Aorta (tissue), 5 donors: ENCODE measurements around the gene SLC16A3. TPM values are rescaled to one million over a fixed set of nuclear protein-coding genes. Genes with fewer than 3 reads are reported as not detected.

ENCODE experiments used
- ATAC-seq: fragments of 200-7000 bp; cut with Tn5 transposase; one replicate; pipeline ENCODE4 v1.9.1; 2022; ENCODE audit warnings: moderate library complexity; ENCODE audit not compliant: low FRiP score
- DNase-seq, 2 donors: peaks; one replicate each; pipeline ENCODE4 v3.0.0-alpha.2; 2020
- H3K27ac ChIP-seq, 2 donors: one replicate each; pipeline ENCODE4 v1.5.1; 2013; ENCODE audit warnings: low read length in 2 of 2, mild to moderate bottlenecking in 2 of 2, moderate library complexity in 2 of 2, control low read depth in 1 of 2, inconsistent platforms in 1 of 2, low read depth in 1 of 2
- H3K27me3 ChIP-seq, 2 donors: one replicate each; pipeline ENCODE4 v1.6.1; 2013; ENCODE audit warnings: control low read depth in 1 of 2, low read length in 1 of 2, mild to moderate bottlenecking in 1 of 2, moderate library complexity in 1 of 2; ENCODE audit not compliant: insufficient read depth in 2 of 2, control insufficient read depth in 1 of 2
- H3K36me3 ChIP-seq, 2 donors: one replicate each; pipeline ENCODE4 v1.6.1; 2013; ENCODE audit warnings: control low read depth in 1 of 2, low read length in 1 of 2, mild to moderate bottlenecking in 1 of 2; ENCODE audit not compliant: insufficient read depth in 2 of 2, control insufficient read depth in 1 of 2
- H3K4me1 ChIP-seq, 2 donors: one replicate each; pipeline ENCODE4 v1.6.1; 2013; ENCODE audit warnings: low read length in 2 of 2, control low read depth in 1 of 2, mild to moderate bottlenecking in 1 of 2, moderate library complexity in 1 of 2; ENCODE audit not compliant: insufficient read depth in 2 of 2, control insufficient read depth in 1 of 2
- H3K4me3 ChIP-seq, 2 donors: one replicate each; pipeline ENCODE4 v1.5.1; 2013; ENCODE audit warnings: low read length in 2 of 2, control low read depth in 1 of 2, mild to moderate bottlenecking in 1 of 2
- H3K9me3 ChIP-seq: one replicate; pipeline ENCODE4 v1.6.1; 2013; ENCODE audit warnings: mild to moderate bottlenecking, low read length; ENCODE audit not compliant: control insufficient read depth
- WGBS, 2 donors: extraction: QIAGEN DNeasy Blood & Tissue Kit; methylation state at CpG; one replicate each; pipeline ENCODE4 v1.1.7; 2013; 5-methylcytosine and 5-hydroxymethylcytosine counted together
- intact Hi-C, 2 donors: fragments of 100-400 bp; cut with DNase I; formaldehyde crosslinking; loops; one replicate each; pipeline versions ENCODE4 v1.14.2 to v1.15.0; 2022
- polyA plus RNA-seq, 2 donors: library from polyadenylated mRNA; stranded (reverse); fragments of 200-250 nt; gene quantifications; one replicate each; pipeline ENCODE4 v1.2.3, GENCODE V29; 2013
- total RNA-seq, 2 donors: library from RNA; stranded (reverse); fragmentation: NEBNext Ultra II Directional; extraction: Animal tissue kit (Norgen Biotek cat#: 25700); gene quantifications; one replicate each; pipeline ENCODE4 v1.2.1, GENCODE V29; 2021
- donor health status: healthy with polysubstance abuse.
- donor health status: Bipolar disorder and iron deficiency.
- donor health status: DM: no; HTN: no; CAD: no.
- donor health status: DM: no; HTN: no; CAD: no.
- donor health status: DM: yes; HTN: yes; CAD: no.

Gene SLC16A3
- total and polyA plus RNA-seq, 4 donors = 7.6 to 96.9 (median 38.0) TPM

DNA sequence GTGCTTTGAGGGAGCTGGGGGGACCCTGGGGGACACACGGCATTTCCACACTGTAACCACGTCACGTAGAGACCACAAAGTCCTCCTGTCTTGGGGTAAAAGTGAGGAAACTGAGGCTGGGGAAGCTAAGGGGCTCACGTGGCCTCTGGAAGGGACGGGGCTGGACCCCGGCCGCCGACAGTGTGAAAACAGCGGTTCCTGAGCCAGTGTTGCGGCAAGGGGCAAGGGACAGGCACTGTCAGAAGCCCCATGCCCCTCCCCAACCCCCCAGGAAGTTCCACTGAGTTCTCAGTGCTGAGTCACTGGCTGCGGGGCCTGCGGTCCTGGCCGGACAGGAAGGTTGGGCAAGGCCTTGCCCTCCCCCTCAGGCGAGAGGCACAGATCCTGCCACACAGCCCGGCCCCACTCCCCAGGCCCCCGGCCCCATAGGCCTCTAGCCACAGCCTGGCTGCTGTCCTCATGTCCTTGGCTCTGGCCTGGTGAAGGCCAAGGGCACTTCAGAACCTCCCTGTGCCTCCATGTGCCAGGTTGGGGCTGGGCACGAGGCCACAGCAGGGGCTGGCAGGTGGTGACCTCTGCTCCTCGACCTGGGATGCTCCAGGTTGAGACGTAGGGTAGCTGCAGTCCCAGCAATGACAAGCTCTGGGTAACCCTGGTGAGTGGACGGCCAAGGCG is 11.2 kb upstream of the SLC16A3 start:
- H3K4me1 ChIP-seq = no peaks in the 10 kb centered on the region
- no peaks in the 10 kb centered on the region for H3K36me3 ChIP-seq
- DNase-seq (peak; percentile 92 to 94), ATAC-seq (peak; percentile 63)
- peak overlapping the region in 1 of 2 donors; percentile 41 for H3K27ac ChIP-seq
- intact Hi-C loops = no loop called here
- H3K9me3 ChIP-seq = no peaks in the 10 kb centered on the region
- 53 to 65% methylated on average over 19 to 21 of the region's 21 CpGs for WGBS, 2 donors
- H3K27me3 ChIP-seq = no peaks in the 10 kb centered on the region
- no peak overlapping the region for H3K4me3 ChIP-seq

DNA sequence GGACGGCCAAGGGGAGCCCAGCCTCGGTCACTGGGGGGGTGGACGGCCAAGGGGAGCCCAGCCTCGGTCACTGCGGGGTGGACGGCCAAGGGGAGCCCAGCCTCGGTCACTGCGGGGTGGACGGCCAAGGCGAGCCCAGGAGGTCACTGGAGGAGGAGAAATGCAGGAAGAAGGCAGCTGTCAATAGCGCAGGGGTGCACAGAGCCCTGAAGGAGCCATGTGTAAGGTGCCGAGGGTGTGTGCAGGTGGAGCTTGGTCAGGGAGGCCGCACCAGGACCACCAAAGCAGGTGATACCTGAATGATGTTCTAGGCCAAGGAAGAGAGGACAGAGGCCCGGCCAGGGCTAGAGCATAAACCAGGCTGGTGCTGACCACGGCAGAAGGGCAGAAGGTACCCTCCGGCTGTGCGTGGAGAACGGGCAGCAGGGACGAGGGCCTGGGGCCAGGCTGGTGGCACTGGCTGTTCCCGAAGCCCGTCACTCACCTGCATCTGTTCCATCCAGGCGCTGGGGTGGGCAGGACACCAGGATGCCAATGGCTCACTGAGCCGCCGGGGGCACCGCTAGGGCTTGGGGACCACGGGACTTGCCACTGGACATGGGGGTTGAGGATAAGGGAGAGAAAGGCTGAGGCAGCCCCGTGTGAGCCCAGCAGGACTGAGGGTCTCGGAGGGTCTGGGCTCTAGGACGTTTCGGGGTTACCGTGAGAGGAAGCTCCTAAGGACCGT is 10.3 kb upstream of the SLC16A3 start:
- Histone ChIP-seq H3K27ac (no peak overlapping the region), H3K4me1 (no peaks in the 10 kb centered on the region), H3K4me3 (no peak overlapping the region), H3K9me3 (no peaks in the 10 kb centered on the region), H3K27me3 (no peaks in the 10 kb centered on the region), H3K36me3 (no peaks in the 10 kb centered on the region)
- ATAC-seq (no peak), DNase-seq (peak; percentile 52 to 67)
- 92 to 95% methylated on average over 30 to 32 of the region's 32 CpGs for whole genome bisulfite sequencing, 2 donors
- intact Hi-C loops = no loop called here

GRCh38 chr17:82219083-82219482 is 9.8 kb upstream of the SLC16A3 start:
- intact Hi-C loops = no loop called here
- Histone ChIP-seq H3K4me3 (no peak overlapping the region), H3K27ac (no peak overlapping the region), H3K9me3 (no peaks in the 10 kb centered on the region), H3K36me3 (no peaks in the 10 kb centered on the region), H3K27me3 (no peaks in the 10 kb centered on the region), H3K4me1 (no peaks in the 10 kb centered on the region)
- ATAC-seq (no peak), DNase-seq (no peak)
- WGBS, 2 donors = 88 to 93% methylated on average over 5 to 7 of the region's 7 CpGs

DNA sequence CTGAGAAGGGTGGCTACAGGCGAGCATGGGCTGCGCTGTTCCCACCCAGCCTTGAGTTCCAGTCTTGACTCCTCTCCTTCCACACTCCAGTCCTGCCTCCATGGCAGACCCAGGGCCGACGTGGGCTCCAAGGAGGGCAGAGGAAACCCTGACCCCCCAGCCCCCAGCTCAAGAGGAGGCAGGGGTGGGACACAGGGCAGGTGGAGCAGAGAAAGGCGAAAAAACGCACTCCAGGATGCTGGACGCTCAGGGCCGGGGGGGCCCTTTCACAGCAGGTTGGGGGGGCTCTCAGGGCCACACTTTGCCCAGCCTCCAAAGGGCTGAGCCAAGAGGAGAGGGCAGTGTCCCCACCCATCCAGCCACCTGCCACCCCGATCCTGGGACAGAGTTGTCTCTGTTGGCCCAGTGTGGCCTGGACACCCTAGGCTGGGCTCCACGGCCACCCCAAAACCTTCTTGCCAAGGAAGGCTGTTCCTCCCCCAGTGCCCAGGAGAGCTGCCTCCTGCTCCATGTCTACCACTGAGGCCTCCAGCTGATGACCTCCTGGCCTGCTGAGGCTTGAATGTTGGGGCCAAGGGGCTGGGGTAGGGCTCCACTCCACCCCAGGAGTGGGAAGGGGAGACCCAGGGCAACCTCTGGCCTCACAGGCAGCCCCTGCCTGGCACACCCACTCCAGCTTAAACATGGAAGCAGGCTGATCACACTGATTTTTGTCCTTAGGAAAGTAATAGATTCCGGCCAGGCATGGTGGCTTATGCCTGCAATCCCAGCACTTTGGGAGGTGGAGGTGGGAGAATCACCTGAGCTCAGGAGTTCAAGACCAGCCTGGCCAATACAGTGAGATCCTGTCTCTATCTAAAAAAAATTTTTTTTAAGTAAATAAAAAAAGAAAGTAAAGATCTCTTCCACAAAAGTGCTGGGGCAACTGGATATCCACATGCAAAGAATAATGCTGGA is 8.8 kb upstream of the SLC16A3 start:
- H3K36me3 ChIP-seq = no peaks in the 10 kb centered on the region
- H3K9me3 ChIP-seq = no peaks in the 10 kb centered on the region
- no peak overlapping the region for H3K4me3 ChIP-seq
- H3K4me1 ChIP-seq = no peaks in the 10 kb centered on the region
- intact Hi-C loops = no loop called here
- no peak overlapping the region for H3K27ac ChIP-seq
- H3K27me3 ChIP-seq = no peaks in the 10 kb centered on the region
- no peak for ATAC-seq
- peak in 1 of 2 donors; percentile 74 for DNase-seq
- WGBS, 2 donors = 85 to 90% methylated on average over 9 to 11 of the region's 11 CpGs

- intact Hi-C loops = no loop called here
- Histone ChIP-seq H3K27ac (no peak overlapping the region), H3K36me3 (no peaks in the 10 kb centered on the region), H3K4me1 (no peaks in the 10 kb centered on the region), H3K27me3 (no peaks in the 10 kb centered on the region), H3K4me3 (no peak overlapping the region), H3K9me3 (no peaks in the 10 kb centered on the region)
- ATAC-seq (no peak), DNase-seq (no peak)
- WGBS, 2 donors = 80 to 83% methylated on average over 10 of the region's 10 CpGs
These were observed 7.4 kb upstream of the SLC16A3 start for GRCh38 chr17:82221341-82221902.

DNA sequence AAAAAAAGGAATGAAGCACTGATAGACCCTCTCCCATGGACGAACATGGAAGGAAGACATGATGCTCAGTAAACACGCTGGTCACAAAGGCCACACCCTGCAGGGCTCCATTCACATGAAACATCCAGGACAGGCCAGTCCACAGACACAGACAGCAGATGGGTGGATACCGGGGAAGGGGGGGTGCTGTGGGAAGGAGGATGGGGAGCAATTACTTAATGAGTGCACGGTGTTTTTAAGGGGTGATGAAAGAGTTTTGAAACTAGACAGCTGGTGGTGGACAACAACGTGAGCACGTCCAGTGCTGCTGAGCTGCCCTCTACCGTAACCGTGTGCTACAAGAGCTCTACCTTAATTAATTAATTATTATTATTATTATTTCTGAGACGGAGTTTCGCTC is 6.0 kb upstream of the SLC16A3 start:
- intact Hi-C loops = no loop called here
- no peaks in the 10 kb centered on the region for H3K9me3 ChIP-seq
- H3K4me1 ChIP-seq = no peaks in the 10 kb centered on the region
- ATAC-seq (no peak), DNase-seq (no peak)
- H3K27ac ChIP-seq = no peak overlapping the region
- WGBS, 2 donors = 81 to 84% methylated on average over 10 of the region's 10 CpGs
- no peaks in the 10 kb centered on the region for H3K27me3 ChIP-seq
- H3K4me3 ChIP-seq = no peak overlapping the region
- H3K36me3 ChIP-seq = no peaks in the 10 kb centered on the region

DNA sequence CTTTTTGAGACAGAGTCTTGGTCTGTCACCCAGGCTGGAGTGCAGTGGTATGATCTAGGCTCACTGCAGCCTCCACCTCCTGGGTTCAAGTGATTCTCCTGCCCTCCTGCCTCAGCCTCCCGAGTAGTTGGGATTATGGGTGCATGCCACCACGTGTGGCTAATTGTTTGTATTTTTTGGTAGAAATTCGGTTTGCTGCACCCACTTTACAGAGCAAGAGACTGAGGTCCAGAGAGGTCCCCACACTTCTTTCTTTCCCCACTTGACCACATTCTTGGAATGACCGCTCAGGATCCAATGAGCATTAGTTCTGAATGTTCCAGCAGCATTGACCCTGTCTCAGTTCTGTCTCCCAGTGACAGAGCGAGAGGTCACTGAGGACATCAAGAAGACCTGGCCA is 5.3 kb upstream of the SLC16A3 start:
- Histone ChIP-seq H3K9me3 (no peaks in the 10 kb centered on the region), H3K4me1 (no peaks in the 10 kb centered on the region), H3K4me3 (no peak overlapping the region), H3K27me3 (no peaks in the 10 kb centered on the region), H3K36me3 (no peaks in the 10 kb centered on the region), H3K27ac (no peak overlapping the region)
- intact Hi-C loops = no loop called here
- WGBS, 2 donors = 78% methylated on average over 5 of the region's 5 CpGs
- no peak for ATAC-seq
- no peak for DNase-seq

DNA sequence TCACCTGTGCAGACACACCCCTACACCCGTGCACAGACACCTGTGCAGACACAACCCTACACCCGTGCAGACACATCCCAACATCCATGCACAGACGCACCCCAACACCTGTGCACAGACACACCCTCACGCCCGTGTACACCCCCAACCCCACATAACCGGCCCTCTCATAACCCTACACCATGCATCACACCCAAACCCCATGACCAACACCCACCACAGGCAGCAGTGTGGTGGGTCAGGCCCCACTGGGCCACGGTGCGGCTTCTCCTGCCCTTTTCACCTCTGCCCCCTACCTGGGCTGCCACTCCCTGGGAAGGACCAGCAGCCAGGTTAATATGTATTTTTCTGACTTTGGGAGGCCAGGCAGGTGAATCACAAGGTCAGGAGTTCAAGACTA is 4.2 kb upstream of the SLC16A3 start:
- Histone ChIP-seq H3K27ac (no peak overlapping the region), H3K27me3 (peaks cover 0 to 3% of the 10 kb centered on the region in 2 donors), H3K4me3 (no peak overlapping the region), H3K36me3 (no peaks in the 10 kb centered on the region), H3K9me3 (no peaks in the 10 kb centered on the region), H3K4me1 (no peaks in the 10 kb centered on the region)
- ATAC-seq (no peak), DNase-seq (no peak)
- 80 to 82% methylated on average over 8 of the region's 8 CpGs for WGBS, 2 donors
- intact Hi-C loops = no loop called here
